GM23248 (cell line): ENCODE measurements around the gene NCAM2. TPM values are rescaled to one million over a fixed set of nuclear protein-coding genes. Genes with fewer than 3 reads are reported as not detected.
A peak's percentile ranks its signal among the peaks of the same experiment; 100 is the strongest.

Experiments
- DNase-seq: peaks from one replicate; pipeline ENCODE4 v3.0.0-alpha.2; 2015
- H2AFZ ChIP-seq: fragments of 200-600 bp; sonication (generic); 2 replicates; pipeline ENCODE4 v1.6.1; 2016; ENCODE audit warnings: antibody characterized with exemption
- H3F3A ChIP-seq: fragments of 200-600 bp; sonication (generic); 2 replicates; pipeline ENCODE4 v1.6.1; 2016; ENCODE audit warnings: mild to moderate bottlenecking, antibody characterized with exemption, mixed run types; ENCODE audit not compliant: insufficient read depth
- H3K27ac ChIP-seq: fragments of 200-600 bp; sonication (generic); 2 replicates; pipeline ENCODE4 v1.5.1; 2016; ENCODE audit warnings: mild to moderate bottlenecking
- H3K27me3 ChIP-seq: fragments of 200-600 bp; sonication (generic); replicated peaks from 2 replicates; pipeline ENCODE4 v1.6.1; 2016; ENCODE audit warnings: mild to moderate bottlenecking; ENCODE audit not compliant: insufficient read depth
- H3K36me3 ChIP-seq: fragments of 200-600 bp; sonication (generic); 2 replicates; pipeline ENCODE4 v1.6.1; 2016; ENCODE audit warnings: low read depth, mild to moderate bottlenecking
- H3K4me1 ChIP-seq: fragments of 200-600 bp; sonication (generic); 2 replicates; pipeline ENCODE4 v1.6.1; 2016; ENCODE audit warnings: mild to moderate bottlenecking; ENCODE audit not compliant: insufficient read depth
- H3K4me2 ChIP-seq: fragments of 200-600 bp; sonication (generic); one replicate; pipeline ENCODE4 v1.6.1; 2016; ENCODE audit warnings: mild to moderate bottlenecking; ENCODE audit not compliant: unreplicated experiment
- H3K4me3 ChIP-seq: fragments of 200-600 bp; sonication (generic); 2 replicates; pipeline ENCODE4 v1.5.1; 2016; ENCODE audit warnings: mild to moderate bottlenecking
- H3K79me2 ChIP-seq: fragments of 200-600 bp; sonication (generic); 2 replicates; pipeline ENCODE4 v1.6.1; 2016; ENCODE audit warnings: mild to moderate bottlenecking; ENCODE audit not compliant: insufficient read depth
- H3K9ac ChIP-seq: fragments of 200-600 bp; sonication (generic); 2 replicates; pipeline ENCODE4 v1.6.1; 2016; ENCODE audit warnings: mild to moderate bottlenecking
- H3K9me2 ChIP-seq: fragments of 200-600 bp; sonication (generic); 2 replicates; pipeline ENCODE4 v1.6.1; 2016; ENCODE audit warnings: mixed run types, mild to moderate bottlenecking, moderate library complexity; ENCODE audit not compliant: insufficient read depth
- H3K9me3 ChIP-seq: fragments of 200-600 bp; sonication (generic); one replicate; pipeline ENCODE4 v1.6.1; 2017; ENCODE audit warnings: low read depth
- H4K20me1 ChIP-seq: fragments of 200-600 bp; sonication (generic); 2 replicates; pipeline ENCODE4 v1.6.0; 2016; ENCODE audit not compliant: insufficient read depth
- EZH2 ChIP-seq: fragments of 200-600 bp; sonication (generic); IDR thresholded peaks from 2 replicates; pipeline ENCODE4 v1.6.1; 2018; ENCODE audit warnings: antibody characterized with exemption, mild to moderate bottlenecking; ENCODE audit not compliant: insufficient read depth, poor library complexity, severe bottlenecking
- EZH2phosphoT487 ChIP-seq: fragments of 200-600 bp; sonication (generic); IDR thresholded peaks from 2 replicates; pipeline ENCODE4 v1.6.1; 2018; ENCODE audit warnings: antibody characterized with exemption, moderate library complexity, mild to moderate bottlenecking, low read depth; ENCODE audit not compliant: insufficient read depth
- WGBS, 2 experiments: methylation state at CpG; one replicate each; pipeline ENCODE4 v1.1.6; 2015 to 2017; ENCODE audit warnings: low lambda C conversion rate in 2 of 2, low coverage in 1 of 2; ENCODE audit errors: missing lambda C conversion rate in 2 of 2; 5-methylcytosine and 5-hydroxymethylcytosine counted together
- in situ Hi-C: fragments of 300-500 bp; cut with MboI; formaldehyde crosslinking; loops from 2 replicates; pipeline ENCODE4 v1.15.0; 2020
- polyA plus RNA-seq: library from polyadenylated mRNA; unstranded; fragments of >200 nt; fragmentation: Nextera tagmentation; extraction: Ambion mirVana; gene quantifications from 2 replicates; pipeline ENCODE4 v1.2.1, GENCODE V29; 2016
- total RNA-seq: library from RNA; depleted of rRNA; stranded (reverse); fragments of >200 nt; shearing (Covaris generic); gene quantifications from 2 replicates; pipeline ENCODE4 v1.2.3, GENCODE V29; 2014

Gene NCAM2
- total and polyA plus RNA-seq, 2 experiments from 2014 or later = 1.3 to 1.7 TPM

DNA sequence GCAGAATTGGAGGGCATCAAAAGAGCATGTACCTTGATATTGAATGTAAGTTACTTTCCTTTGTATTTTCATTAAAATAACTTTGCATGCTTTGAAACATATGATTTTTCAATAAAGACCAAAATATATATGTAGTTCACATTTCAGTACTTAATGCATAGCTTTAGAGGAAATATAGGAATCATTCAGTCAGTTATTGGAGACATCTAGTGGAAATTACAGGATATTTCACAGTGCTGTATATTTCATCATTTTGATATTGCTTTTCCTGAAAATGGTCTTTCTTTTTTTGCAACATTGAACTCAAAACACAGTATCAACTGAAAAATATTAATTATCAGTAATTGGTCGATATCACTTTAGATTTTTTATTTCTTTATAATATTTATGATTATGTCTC is 375.8 kb downstream of the NCAM2 start:
- no peaks in the 10 kb centered on the region for H4K20me1 ChIP-seq
- no peaks in the 10 kb centered on the region for H3F3A ChIP-seq
- in situ Hi-C loops = no loop called here
- 37 to 44% methylated on average over 1 of the region's 1 CpG for WGBS, 2 experiments
- H2AFZ ChIP-seq = no peak overlapping the region
- TF ChIP-seq EZH2 (no peak), EZH2phosphoT487 (no peak)
- no peaks in the 10 kb centered on the region for H3K79me2 ChIP-seq
- H3K27me3 ChIP-seq = no peaks in the 10 kb centered on the region
- H3K4me3 ChIP-seq = no peak overlapping the region
- H3K4me2 ChIP-seq = no peak overlapping the region
- no peak overlapping the region for H3K9ac ChIP-seq
- H3K9me3 ChIP-seq = no peaks in the 10 kb centered on the region
- no peak overlapping the region for H3K27ac ChIP-seq
- no peaks in the 10 kb centered on the region for H3K36me3 ChIP-seq
- no peaks in the 10 kb centered on the region for H3K9me2 ChIP-seq
- DNase-seq = peak; percentile 2
- no peaks in the 10 kb centered on the region for H3K4me1 ChIP-seq

DNA sequence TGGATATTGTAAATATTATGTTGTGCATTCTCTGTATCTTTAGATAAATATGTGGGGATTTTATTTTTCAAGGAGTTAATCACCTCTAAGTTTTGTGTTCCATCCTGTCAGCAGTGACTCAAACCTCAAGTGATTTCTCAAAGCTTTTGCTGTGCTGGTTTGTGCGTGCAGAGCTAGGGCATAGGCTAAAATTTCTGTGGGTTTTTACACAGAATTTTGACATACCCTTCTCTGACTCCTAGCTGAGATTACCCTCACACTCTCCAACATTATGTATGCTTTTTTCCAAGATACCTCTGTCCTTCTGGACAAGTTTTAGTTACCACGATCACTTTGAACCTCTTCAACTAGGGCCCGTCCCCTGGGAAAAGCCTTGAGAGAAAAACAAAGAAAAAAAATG is 384.9 kb downstream of the NCAM2 start:
- no peak overlapping the region for H3K27ac ChIP-seq
- peak overlapping the region; percentile 41 for H3K4me3 ChIP-seq
- H3K27me3 ChIP-seq = no peaks in the 10 kb centered on the region
- peak overlapping the region; percentile 73 for H2AFZ ChIP-seq
- DNase-seq = peak; percentile 46
- H3K4me2 ChIP-seq = peak overlapping the region; percentile 62
- no peaks in the 10 kb centered on the region for H4K20me1 ChIP-seq
- no peaks in the 10 kb centered on the region for H3K9me3 ChIP-seq
- no peaks in the 10 kb centered on the region for H3K9me2 ChIP-seq
- TF ChIP-seq EZH2phosphoT487 (no peak), EZH2 (no peak)
- H3K9ac ChIP-seq = peak overlapping the region; percentile 28
- H3F3A ChIP-seq = no peaks in the 10 kb centered on the region
- 19% methylated on average over 3 of the region's 3 CpGs for WGBS, 2 experiments
- no peaks in the 10 kb centered on the region for H3K4me1 ChIP-seq
- no peaks in the 10 kb centered on the region for H3K79me2 ChIP-seq
- no peaks in the 10 kb centered on the region for H3K36me3 ChIP-seq
- in situ Hi-C loops = no loop called here

- no peak for DNase-seq
- TF ChIP-seq EZH2 (no peak), EZH2phosphoT487 (no peak)
- H3K79me2 ChIP-seq = no peaks in the 10 kb centered on the region
- no peaks in the 10 kb centered on the region for H3K9me3 ChIP-seq
- H3K9ac ChIP-seq = no peak overlapping the region
- no peaks in the 10 kb centered on the region for H3K4me1 ChIP-seq
- no peaks in the 10 kb centered on the region for H3F3A ChIP-seq
- no peaks in the 10 kb centered on the region for H4K20me1 ChIP-seq
- no peaks in the 10 kb centered on the region for H3K27me3 ChIP-seq
- no peaks in the 10 kb centered on the region for H3K36me3 ChIP-seq
- H3K4me3 ChIP-seq = no peak overlapping the region
- WGBS, 2 experiments = 79 to 80% methylated on average over 3 of the region's 3 CpGs
- H3K9me2 ChIP-seq = no peaks in the 10 kb centered on the region
- H2AFZ ChIP-seq = no peak overlapping the region
- in situ Hi-C loops = no loop called here
- no peak overlapping the region for H3K27ac ChIP-seq
- H3K4me2 ChIP-seq = no peak overlapping the region
Measured at GRCh38 chr21:21384977-21385376, 386.8 kb downstream of the NCAM2 start.

GRCh38 chr21:21385404-21385803 is 387.2 kb downstream of the NCAM2 start:
- no peak for DNase-seq
- in situ Hi-C loops = no loop called here
- WGBS, 2 experiments = 65 to 68% methylated on average over 3 of the region's 3 CpGs

DNA sequence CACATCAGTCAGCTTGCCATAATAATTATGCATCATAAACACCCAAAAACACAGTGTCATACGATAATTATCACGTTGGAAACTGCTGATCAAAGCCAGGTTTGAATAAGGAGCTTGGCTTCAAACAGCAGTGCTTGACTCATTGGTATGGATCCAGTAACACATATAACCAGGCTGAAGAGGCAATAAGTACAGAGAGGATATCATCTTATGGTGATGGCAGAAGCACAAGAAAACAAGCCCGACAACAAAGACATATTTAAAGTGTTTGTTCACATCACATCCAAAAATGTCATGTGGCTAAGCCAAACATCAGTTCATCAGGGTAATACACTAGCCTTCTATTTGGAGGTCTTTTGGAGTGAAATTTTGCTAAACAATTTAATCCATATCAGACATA is 389.7 kb downstream of the NCAM2 start:
- H3K36me3 ChIP-seq = no peaks in the 10 kb centered on the region
- no peak for TF ChIP-seq EZH2
- H3K4me2 ChIP-seq = no peak overlapping the region
- no peak for DNase-seq
- 30 to 42% methylated on average over 3 of the region's 3 CpGs for WGBS, 2 experiments
- in situ Hi-C loops = no loop called here
- H3K4me1 ChIP-seq = no peaks in the 10 kb centered on the region
- H3K27me3 ChIP-seq = no peaks in the 10 kb centered on the region
- H4K20me1 ChIP-seq = no peaks in the 10 kb centered on the region
- no peak overlapping the region for H2AFZ ChIP-seq
- H3K79me2 ChIP-seq = no peaks in the 10 kb centered on the region
- H3K9me2 ChIP-seq = no peaks in the 10 kb centered on the region
- H3K9ac ChIP-seq = no peak overlapping the region
- no peaks in the 10 kb centered on the region for H3K9me3 ChIP-seq
- H3F3A ChIP-seq = no peaks in the 10 kb centered on the region
- H3K4me3 ChIP-seq = no peak overlapping the region
- H3K27ac ChIP-seq = no peak overlapping the region

More at GRCh38 chr21:21385404-21385803, 387.2 kb downstream of the NCAM2 start:
- TF ChIP-seq EZH2 (no peak), EZH2phosphoT487 (no peak)
- Histone ChIP-seq H3K79me2 (no peaks in the 10 kb centered on the region), H3K27me3 (no peaks in the 10 kb centered on the region), H3K9me2 (no peaks in the 10 kb centered on the region), H3K9me3 (no peaks in the 10 kb centered on the region), H3F3A (no peaks in the 10 kb centered on the region), H3K36me3 (no peaks in the 10 kb centered on the region), H4K20me1 (no peaks in the 10 kb centered on the region), H3K4me3 (no peak overlapping the region), H3K4me1 (no peaks in the 10 kb centered on the region), H3K27ac (no peak overlapping the region), H3K4me2 (no peak overlapping the region), H2AFZ (no peak overlapping the region), H3K9ac (no peak overlapping the region)
